Left lung (tissue), 10 donors: Measurements from ENCODE around the gene CLDN9. TPM values are rescaled to one million over a fixed set of nuclear protein-coding genes. Genes with fewer than 3 reads are reported as not detected.

Experiments used
- ATAC-seq: fragments of 200-7000 bp; cut with Tn5 transposase; one replicate; pipeline ENCODE4 v1.9.1; 2020; ENCODE audit warnings: moderate library complexity
- DNase-seq, 4 donors: peaks; one replicate each; pipeline ENCODE4 v3.0.0-alpha.2; 2013 to 2020
- H3K27ac ChIP-seq, 2 donors: fragments of 200-600 bp; sonication (generic) in 1 of 2; one replicate each; pipeline versions ENCODE4 v1.5.0 to v1.8.0; 2020 to 2021
- H3K27me3 ChIP-seq, 2 donors: fragments of 200-600 bp; sonication (generic) in 1 of 2; one replicate each; pipeline versions ENCODE4 v1.5.0 to v1.8.0; 2020 to 2021
- H3K36me3 ChIP-seq, 2 donors: fragments of 200-600 bp; sonication (generic) in 1 of 2; one replicate each; pipeline versions ENCODE4 v1.5.0 to v1.8.0; 2020 to 2021
- H3K4me1 ChIP-seq, 2 donors: fragments of 200-600 bp; one replicate each; pipeline ENCODE4 v1.8.0; 2021
- H3K4me3 ChIP-seq, 2 donors: fragments of 200-600 bp; sonication (generic) in 1 of 2; one replicate each; pipeline versions ENCODE4 v1.5.0 to v1.8.0; 2020 to 2021; ENCODE audit warnings: mild to moderate bottlenecking in 1 of 2
- H3K9me3 ChIP-seq, 2 donors: fragments of 200-600 bp; sonication (generic) in 1 of 2; one replicate each; pipeline versions ENCODE4 v1.5.0 to v1.8.0; 2020 to 2021
- intact Hi-C, 2 donors: fragments of 100-400 bp; cut with DNase I; formaldehyde crosslinking; loops; one replicate each; pipeline versions ENCODE4 v1.11.2 to v1.14.2; 2022
- polyA plus RNA-seq, 6 donors: library from polyadenylated mRNA; unstranded; fragments of 120-200 nt; gene quantifications; one replicate each; pipeline ENCODE4 v1.2.1, GENCODE V29; 2013; ENCODE audit not compliant: insufficient read length in 6 of 6
- total RNA-seq, 2 donors: library from RNA; stranded (reverse); fragmentation: NEBNext Ultra II Directional; extraction: Animal tissue kit (Norgen Biotek cat#: 25700); gene quantifications; one replicate each; pipeline ENCODE4 v1.2.1, GENCODE V29; 2021
- TF ChIP-seq, protein P1 (sequence below), 2 donors: fragments of 200-600 bp; sonication (generic) in 1 of 2; IDR thresholded peaks; one replicate each; pipeline versions ENCODE4 v1.5.0 to v1.8.0; 2021; ENCODE audit warnings: antibody characterized with exemption in 2 of 2
- donor health status: DM: no; HTN: yes; CAD: no.
- donor health status: DM: no; HTN: no; CAD: no.

Gene CLDN9
- total and polyA plus RNA-seq, 8 donors, result 0.85 to 6.5 (median 5.8) TPM

DNA sequence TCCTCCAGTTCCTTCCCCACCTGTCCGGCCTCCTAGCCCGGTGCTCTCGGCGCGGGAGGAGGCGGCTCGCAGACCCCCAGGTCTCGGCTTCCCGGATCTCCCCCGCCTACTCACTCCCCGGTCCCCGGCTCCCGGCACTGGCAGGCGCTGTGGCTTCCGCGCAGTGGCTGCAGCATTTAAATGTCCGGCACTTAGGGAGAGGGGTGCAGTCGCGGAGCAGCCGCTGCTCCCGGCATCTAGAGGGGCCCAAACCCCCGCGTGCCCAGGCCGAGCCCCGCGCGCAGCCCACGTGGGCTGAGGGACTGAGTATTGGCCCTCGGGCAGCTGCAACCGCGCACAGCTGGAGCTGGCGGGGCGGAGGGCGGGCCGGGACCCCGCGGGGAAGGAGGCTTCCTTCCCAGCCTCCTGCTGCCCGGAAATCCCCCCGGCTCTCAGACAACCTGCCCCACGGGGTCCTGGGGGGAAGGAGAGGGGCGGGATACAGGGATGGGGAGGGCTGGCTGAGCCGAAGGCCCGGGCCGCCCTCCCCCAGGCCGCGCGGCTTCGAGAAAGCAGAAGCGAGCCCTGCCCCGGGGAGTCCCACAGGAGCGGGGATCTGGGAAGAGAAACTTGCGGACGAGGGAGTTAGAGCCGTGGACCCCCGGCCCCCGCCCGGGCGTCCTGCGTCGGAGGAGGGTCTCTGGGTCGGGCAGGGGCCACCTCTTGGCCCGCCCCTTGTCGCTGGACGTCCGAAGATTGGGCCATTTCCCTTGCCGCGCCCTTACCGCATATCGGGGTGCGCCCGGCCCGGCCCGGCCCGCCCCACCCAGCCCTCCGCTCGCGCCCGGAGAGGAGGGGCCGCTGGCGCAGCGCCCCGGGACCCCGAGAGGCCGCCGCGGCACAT, 33.3 kb downstream of the CLDN9 start, which contains the start of gene MMP25:
Gene MMP25, plus strand, starts transcription at position 804 of the 883 bp plus-strand sequence. CDS start 357 bp downstream, outside the sequence.
- Histone ChIP-seq H3K36me3 (no peaks in the 10 kb centered on the region), H3K27ac (peak within 1 kb of the TSS in 1 of 2 donors; percentile 86), H3K9me3 (no peaks in the 10 kb centered on the region), H3K27me3 (peaks cover 55 to 92% of the 10 kb centered on the region in 2 donors), H3K4me3 (peak within 1 kb of the TSS; percentile 25 to 61), H3K4me1 (peaks cover 15 to 52% of the 10 kb centered on the region in 2 donors)
- intact Hi-C loops, result no loop called here
- ATAC-seq (peak; percentile 64), DNase-seq (peak in 2 of 4 donors; percentile 51 to 93)
- TF ChIP-seq, protein P1, sequence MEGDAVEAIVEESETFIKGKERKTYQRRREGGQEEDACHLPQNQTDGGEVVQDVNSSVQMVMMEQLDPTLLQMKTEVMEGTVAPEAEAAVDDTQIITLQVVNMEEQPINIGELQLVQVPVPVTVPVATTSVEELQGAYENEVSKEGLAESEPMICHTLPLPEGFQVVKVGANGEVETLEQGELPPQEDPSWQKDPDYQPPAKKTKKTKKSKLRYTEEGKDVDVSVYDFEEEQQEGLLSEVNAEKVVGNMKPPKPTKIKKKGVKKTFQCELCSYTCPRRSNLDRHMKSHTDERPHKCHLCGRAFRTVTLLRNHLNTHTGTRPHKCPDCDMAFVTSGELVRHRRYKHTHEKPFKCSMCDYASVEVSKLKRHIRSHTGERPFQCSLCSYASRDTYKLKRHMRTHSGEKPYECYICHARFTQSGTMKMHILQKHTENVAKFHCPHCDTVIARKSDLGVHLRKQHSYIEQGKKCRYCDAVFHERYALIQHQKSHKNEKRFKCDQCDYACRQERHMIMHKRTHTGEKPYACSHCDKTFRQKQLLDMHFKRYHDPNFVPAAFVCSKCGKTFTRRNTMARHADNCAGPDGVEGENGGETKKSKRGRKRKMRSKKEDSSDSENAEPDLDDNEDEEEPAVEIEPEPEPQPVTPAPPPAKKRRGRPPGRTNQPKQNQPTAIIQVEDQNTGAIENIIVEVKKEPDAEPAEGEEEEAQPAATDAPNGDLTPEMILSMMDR (IDR thresholded peaks at IDR 0.05), result no peak

DNA sequence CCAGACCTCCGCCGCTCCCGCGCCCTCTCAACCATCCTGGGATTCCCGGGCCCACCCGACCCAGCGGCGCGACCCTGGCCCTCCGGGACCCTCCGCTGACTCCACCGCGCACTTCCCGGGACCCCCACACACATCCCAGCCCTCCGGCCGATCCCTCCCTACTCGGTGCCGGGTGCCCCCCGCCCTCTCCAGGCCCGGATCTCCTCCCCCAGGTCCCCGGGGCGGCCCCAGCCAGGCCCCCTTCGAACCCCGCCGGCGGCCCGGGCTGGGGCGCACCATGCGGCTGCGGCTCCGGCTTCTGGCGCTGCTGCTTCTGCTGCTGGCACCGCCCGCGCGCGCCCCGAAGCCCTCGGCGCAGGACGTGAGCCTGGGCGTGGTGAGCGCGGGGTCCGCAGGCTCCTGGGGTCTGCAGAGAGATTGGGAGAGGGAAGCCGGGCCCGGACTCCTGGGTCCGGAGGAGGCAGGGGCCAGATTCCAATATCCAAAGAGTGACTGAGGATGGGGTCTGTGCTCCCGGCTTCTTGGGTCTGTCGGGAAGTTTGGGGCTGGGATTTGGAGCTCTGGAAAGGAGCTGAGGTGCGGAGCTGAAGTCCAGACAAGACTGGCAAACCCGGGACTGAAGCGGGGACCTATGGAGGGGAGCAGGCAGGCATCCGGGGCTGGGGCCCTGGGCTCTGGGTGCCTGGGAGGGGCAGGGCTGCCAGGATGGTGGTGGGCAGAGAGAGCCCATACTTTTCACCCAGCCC, 34.1 kb downstream of the CLDN9 start:
- peaks cover 55 to 86% of the 10 kb centered on the region in 2 donors for H3K27me3 ChIP-seq

DNA sequence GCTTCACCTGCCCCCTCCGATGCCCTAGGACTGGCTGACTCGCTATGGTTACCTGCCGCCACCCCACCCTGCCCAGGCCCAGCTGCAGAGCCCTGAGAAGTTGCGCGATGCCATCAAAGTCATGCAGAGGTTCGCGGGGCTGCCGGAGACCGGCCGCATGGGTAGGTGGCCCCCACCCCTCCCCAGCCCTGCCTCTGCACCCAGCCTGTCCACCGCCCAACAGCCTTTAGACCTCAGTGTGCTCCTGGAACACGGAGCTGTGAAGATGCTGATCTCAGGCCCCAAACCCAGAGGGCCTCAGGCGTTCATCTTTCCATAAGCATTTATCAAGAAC, 34.6 kb downstream of the CLDN9 start:
- Histone ChIP-seq H3K9me3 (no peaks in the 10 kb centered on the region), H3K36me3 (no peaks in the 10 kb centered on the region), H3K4me1 (peaks cover 15 to 55% of the 10 kb centered on the region in 2 donors), H3K27ac (peak overlapping the region in 1 of 2 donors; percentile 86), H3K27me3 (peaks cover 55 to 81% of the 10 kb centered on the region in 2 donors), H3K4me3 (peak overlapping the region in 1 of 2 donors; percentile 61)
- intact Hi-C loops, result no loop called here
- no peak for DNase-seq
- no peak for ATAC-seq
- TF ChIP-seq, protein P1 (IDR thresholded peaks at IDR 0.05), result no peak

More for the DNA sequence above, 34.1 kb downstream of the CLDN9 start:
- Histone ChIP-seq H3K4me1 (peaks cover 15 to 55% of the 10 kb centered on the region in 2 donors), H3K9me3 (no peaks in the 10 kb centered on the region), H3K4me3 (peak overlapping the region; percentile 25 to 61), H3K36me3 (no peaks in the 10 kb centered on the region), H3K27ac (peak overlapping the region in 1 of 2 donors; percentile 86)
- intact Hi-C loops, result no loop called here
- DNase-seq, result peak in 2 of 4 donors; percentile 32 to 89
- no peak for ATAC-seq
- TF ChIP-seq, protein P1 (IDR thresholded peaks at IDR 0.05), result no peak

DNA sequence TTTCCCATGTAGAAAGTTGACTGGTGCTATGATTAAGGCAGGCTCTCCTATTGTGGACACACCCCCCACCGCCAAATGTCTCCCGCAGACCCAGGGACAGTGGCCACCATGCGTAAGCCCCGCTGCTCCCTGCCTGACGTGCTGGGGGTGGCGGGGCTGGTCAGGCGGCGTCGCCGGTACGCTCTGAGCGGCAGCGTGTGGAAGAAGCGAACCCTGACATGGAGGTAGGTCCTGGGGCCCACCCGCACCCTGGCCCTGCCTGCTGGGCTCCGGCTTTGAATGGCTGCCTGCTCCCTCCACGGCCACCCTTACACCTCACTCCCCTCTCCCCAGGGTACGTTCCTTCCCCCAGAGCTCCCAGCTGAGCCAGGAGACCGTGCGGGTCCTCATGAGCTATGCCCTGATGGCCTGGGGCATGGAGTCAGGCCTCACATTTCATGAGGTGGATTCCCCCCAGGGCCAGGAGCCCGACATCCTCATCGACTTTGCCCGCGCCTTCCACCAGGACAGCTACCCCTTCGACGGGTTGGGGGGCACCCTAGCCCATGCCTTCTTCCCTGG, 37.3 kb downstream of the CLDN9 start:
- no peak for DNase-seq
- intact Hi-C loops, result no loop called here
- Histone ChIP-seq H3K9me3 (no peaks in the 10 kb centered on the region), H3K4me3 (peak overlapping the region in 1 of 2 donors; percentile 3), H3K36me3 (no peaks in the 10 kb centered on the region), H3K27ac (peak overlapping the region in 1 of 2 donors; percentile 86), H3K4me1 (peaks cover 15 to 66% of the 10 kb centered on the region in 2 donors), H3K27me3 (peaks cover 40 to 54% of the 10 kb centered on the region in 2 donors)
- ATAC-seq, result no peak
- TF ChIP-seq, protein P1 (IDR thresholded peaks at IDR 0.05), result no peak
